ENCODE data around the gene NT5C1A.

DNA sequence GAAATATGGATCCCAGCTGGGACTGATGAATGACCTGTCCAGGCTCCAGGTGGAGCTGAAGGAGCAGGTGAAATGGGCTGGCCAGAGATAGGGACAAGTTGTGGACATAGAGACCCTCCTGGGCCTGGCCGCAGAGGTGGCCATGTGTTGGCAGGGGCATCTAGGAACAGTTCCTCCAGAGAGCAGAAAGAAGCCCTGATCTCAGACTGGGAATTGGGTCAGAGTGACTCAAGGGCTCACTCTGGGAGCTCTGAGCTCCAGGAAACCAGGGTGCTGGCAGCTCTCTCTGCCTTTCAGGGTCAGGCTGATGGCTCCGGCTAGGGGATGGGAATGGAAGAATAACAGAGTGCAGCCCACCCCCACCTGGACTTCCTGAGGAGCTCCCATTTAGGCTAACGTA lies 3.0 kb downstream of the NT5C1A start:
- TF ChIP-seq, protein P1, sequence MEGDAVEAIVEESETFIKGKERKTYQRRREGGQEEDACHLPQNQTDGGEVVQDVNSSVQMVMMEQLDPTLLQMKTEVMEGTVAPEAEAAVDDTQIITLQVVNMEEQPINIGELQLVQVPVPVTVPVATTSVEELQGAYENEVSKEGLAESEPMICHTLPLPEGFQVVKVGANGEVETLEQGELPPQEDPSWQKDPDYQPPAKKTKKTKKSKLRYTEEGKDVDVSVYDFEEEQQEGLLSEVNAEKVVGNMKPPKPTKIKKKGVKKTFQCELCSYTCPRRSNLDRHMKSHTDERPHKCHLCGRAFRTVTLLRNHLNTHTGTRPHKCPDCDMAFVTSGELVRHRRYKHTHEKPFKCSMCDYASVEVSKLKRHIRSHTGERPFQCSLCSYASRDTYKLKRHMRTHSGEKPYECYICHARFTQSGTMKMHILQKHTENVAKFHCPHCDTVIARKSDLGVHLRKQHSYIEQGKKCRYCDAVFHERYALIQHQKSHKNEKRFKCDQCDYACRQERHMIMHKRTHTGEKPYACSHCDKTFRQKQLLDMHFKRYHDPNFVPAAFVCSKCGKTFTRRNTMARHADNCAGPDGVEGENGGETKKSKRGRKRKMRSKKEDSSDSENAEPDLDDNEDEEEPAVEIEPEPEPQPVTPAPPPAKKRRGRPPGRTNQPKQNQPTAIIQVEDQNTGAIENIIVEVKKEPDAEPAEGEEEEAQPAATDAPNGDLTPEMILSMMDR (IDR thresholded peaks at IDR 0.05) = no peak
- TF ChIP-seq POLR2A (IDR thresholded peaks at IDR 0.05) = no peak

Data from sigmoid colon (tissue), 3 donors.